H9 (cell line): Measurements from ENCODE around the gene LAMB1. TPM values are rescaled to one million over a fixed set of nuclear protein-coding genes. Genes with fewer than 3 reads are reported as not detected.

Experiments used
- DNase-seq: peaks from one replicate; pipeline ENCODE4 v3.0.0-alpha.2; 2017
- H2AFZ ChIP-seq: one replicate; pipeline ENCODE4 v1.6.1; 2013; ENCODE audit warnings: mild to moderate bottlenecking, low read length, control low read depth, moderate library complexity
- H2AK5ac ChIP-seq: 2 replicates; pipeline ENCODE4 v1.6.1; 2013; ENCODE audit warnings: low read length, control low read depth, mixed read lengths; ENCODE audit not compliant: insufficient read length
- H2BK120ac ChIP-seq: one replicate; pipeline ENCODE4 v1.6.1; 2013; ENCODE audit warnings: low read depth, mild to moderate bottlenecking, low read length, control low read depth, inconsistent platforms; ENCODE audit not compliant: poor library complexity, severe bottlenecking
- H2BK12ac ChIP-seq: 2 replicates; pipeline ENCODE4 v1.6.1; 2013; ENCODE audit warnings: low read length, control low read depth, mixed read lengths, low read depth; ENCODE audit not compliant: insufficient read length
- H2BK15ac ChIP-seq: 2 replicates; pipeline ENCODE4 v1.6.1; 2013; ENCODE audit warnings: low read depth, low read length, control low read depth
- H2BK20ac ChIP-seq: one replicate; pipeline ENCODE4 v1.6.1; 2013; ENCODE audit warnings: low read depth, mild to moderate bottlenecking, low read length, control low read depth, inconsistent platforms; ENCODE audit not compliant: poor library complexity, severe bottlenecking
- H2BK5ac ChIP-seq: 2 replicates; pipeline ENCODE4 v1.6.1; 2013; ENCODE audit warnings: low read length, control low read depth, mixed read lengths; ENCODE audit not compliant: insufficient read length
- H3K14ac ChIP-seq: 2 replicates; pipeline ENCODE4 v1.6.1; 2013; ENCODE audit warnings: low read length, control low read depth; ENCODE audit not compliant: insufficient read depth
- H3K18ac ChIP-seq: 2 replicates; pipeline ENCODE4 v1.6.1; 2013; ENCODE audit warnings: low read depth, mild to moderate bottlenecking, mixed read lengths, low read length, control low read depth; ENCODE audit not compliant: insufficient read length
- H3K23ac ChIP-seq: 2 replicates; pipeline ENCODE4 v1.6.1; 2013; ENCODE audit warnings: low read length, control low read depth, mixed read lengths, low read depth; ENCODE audit not compliant: insufficient read length
- H3K23me2 ChIP-seq: 2 replicates; pipeline ENCODE4 v1.6.1; 2013; ENCODE audit warnings: low read depth, mild to moderate bottlenecking, mixed read lengths, low read length, control low read depth; ENCODE audit not compliant: insufficient read length, poor library complexity, severe bottlenecking
- H3K27ac ChIP-seq: 2 replicates; pipeline ENCODE4 v1.5.1; 2013; ENCODE audit warnings: low read length, control low read depth, mixed read lengths, low read depth; ENCODE audit not compliant: insufficient read length
- H3K27me3 ChIP-seq: 2 replicates; pipeline ENCODE4 v1.6.1; 2013; ENCODE audit warnings: low read length, control low read depth, inconsistent platforms; ENCODE audit not compliant: insufficient read depth
- H3K4ac ChIP-seq: 2 replicates; pipeline ENCODE4 v1.6.1; 2013; ENCODE audit warnings: low read depth, mild to moderate bottlenecking, control low read depth, inconsistent platforms, low read length, moderate library complexity
- H3K4me1 ChIP-seq: 2 replicates; pipeline ENCODE4 v1.6.1; 2013; ENCODE audit warnings: low read length, control low read depth, inconsistent platforms; ENCODE audit not compliant: insufficient read depth
- H3K4me2 ChIP-seq: 2 replicates; pipeline ENCODE4 v1.6.1; 2013; ENCODE audit warnings: low read length, control low read depth, mixed read lengths; ENCODE audit not compliant: insufficient read length, insufficient read depth
- H3K56ac ChIP-seq: 2 replicates; pipeline ENCODE4 v1.6.1; 2013; ENCODE audit warnings: low read depth, mild to moderate bottlenecking, mixed read lengths, low read length, control low read depth; ENCODE audit not compliant: insufficient read length
- H3K79me1 ChIP-seq: 2 replicates; pipeline ENCODE4 v1.6.1; 2013; ENCODE audit warnings: low read depth, mild to moderate bottlenecking, moderate library complexity, low read length, control low read depth, inconsistent platforms; ENCODE audit not compliant: insufficient read depth, poor library complexity, severe bottlenecking
- H3K79me2 ChIP-seq: 2 replicates; pipeline ENCODE4 v1.6.1; 2013; ENCODE audit warnings: low read length, control low read depth, inconsistent platforms; ENCODE audit not compliant: insufficient read depth
- H3K9ac ChIP-seq: 2 replicates; pipeline ENCODE4 v1.6.1; 2013; ENCODE audit warnings: low read length, control low read depth, mixed read lengths; ENCODE audit not compliant: insufficient read length; ENCODE audit errors: extremely low read depth
- H3K9me3 ChIP-seq: one replicate; pipeline ENCODE4 v1.6.1; 2013; ENCODE audit warnings: low read depth, low read length, inconsistent platforms; ENCODE audit not compliant: control insufficient read depth
- H3T11ph ChIP-seq: one replicate; pipeline ENCODE4 v1.6.1; 2013; ENCODE audit warnings: mild to moderate bottlenecking, low read length, control low read depth, inconsistent platforms
- H4K20me1 ChIP-seq: one replicate; pipeline ENCODE4 v1.6.1; 2013; ENCODE audit not compliant: control insufficient read depth, insufficient read length, insufficient read depth
- H4K5ac ChIP-seq: 2 replicates; pipeline ENCODE4 v1.6.1; 2013; ENCODE audit warnings: low read depth, mild to moderate bottlenecking, mixed read lengths, low read length, control low read depth; ENCODE audit not compliant: insufficient read length
- H4K8ac ChIP-seq: replicated peaks from 2 replicates; pipeline ENCODE4 v1.6.1; 2013; ENCODE audit warnings: low read length, control low read depth, mixed read lengths, low read depth; ENCODE audit not compliant: insufficient read length
- H4K91ac ChIP-seq: 2 replicates; pipeline ENCODE4 v1.6.1; 2013; ENCODE audit warnings: low read depth, mild to moderate bottlenecking, moderate library complexity, mixed read lengths, low read length, control low read depth; ENCODE audit not compliant: insufficient read length
- H3K27ac Mint-ChIP-seq, 3 experiments: 2 replicates in 2 of 3; 3 replicates in 1 of 3; pipeline ENCODE4 v1.8.0; 2020 to 2021; ENCODE audit warnings: mixed read lengths in 3 of 3, mild to moderate bottlenecking in 1 of 3, moderate library complexity in 1 of 3
- H3K27me3 Mint-ChIP-seq: 2 replicates; pipeline ENCODE4 v1.8.0; 2021; ENCODE audit warnings: low read depth, mild to moderate bottlenecking, moderate library complexity, mixed read lengths
- H3K36me3 Mint-ChIP-seq, 3 experiments: 2 replicates in 2 of 3; 3 replicates in 1 of 3; pipeline ENCODE4 v1.8.0; 2020 to 2021; ENCODE audit warnings: low read depth in 3 of 3, mixed read lengths in 3 of 3; ENCODE audit not compliant: insufficient read depth in 1 of 3
- H3K4me1 Mint-ChIP-seq, 2 experiments: 2 replicates each; pipeline ENCODE4 v1.8.0; 2020; ENCODE audit warnings: mixed read lengths in 2 of 2
- H3K4me3 Mint-ChIP-seq, 2 experiments: 2 replicates in 1 of 2; 3 replicates in 1 of 2; pipeline ENCODE4 v1.8.0; 2020 to 2021; ENCODE audit warnings: mild to moderate bottlenecking in 2 of 2, mixed read lengths in 2 of 2, moderate library complexity in 1 of 2
- H3K9me3 Mint-ChIP-seq, 2 experiments: 2 replicates in 1 of 2; 3 replicates in 1 of 2; pipeline ENCODE4 v1.8.0; 2020; ENCODE audit warnings: mild to moderate bottlenecking in 2 of 2, mixed read lengths in 2 of 2, moderate library complexity in 1 of 2
- CTCF ChIP-seq: fragments of 200-600 bp; sonication (generic); conservative IDR thresholded peaks from 3 replicates; pipeline ENCODE4 v1.8.0; 2021; ENCODE audit warnings: antibody characterized with exemption, mild to moderate bottlenecking
- WGBS: extraction: QIAGEN DNeasy Blood & Tissue Kit; methylation state at CpG from one replicate; pipeline ENCODE4 v1.1.7; 2013; ENCODE audit warnings: missing lambda C conversion rate, low lambda C conversion rate, mixed read lengths; ENCODE audit not compliant: insufficient read length; ENCODE audit errors: extremely low coverage; 5-methylcytosine and 5-hydroxymethylcytosine counted together
- total RNA-seq: library from RNA; stranded (reverse); gene quantifications from 2 replicates; pipeline ENCODE4 v1.2.1, GENCODE V29; 2021

LAMB1 gene
- total RNA-seq, 1 experiment from 2014 or later, result 75.8 TPM

- Histone ChIP-seq H3K23ac (no peak overlapping the region), H2BK5ac (no peak overlapping the region), H2BK12ac (no peak overlapping the region), H3K27ac (no peak overlapping the region), H4K8ac (no peak overlapping the region), H2BK15ac (no peak overlapping the region), H3K79me1 (no peaks in the 10 kb centered on the region), H3K79me2 (no peaks in the 10 kb centered on the region), H3K9ac (no peak overlapping the region), H3K23me2 (no peaks in the 10 kb centered on the region), H3K4me2 (no peak overlapping the region), H2AK5ac (no peak overlapping the region), H4K91ac (no peak overlapping the region), H4K5ac (no peak overlapping the region), H2BK120ac (no peak overlapping the region), H3T11ph (no peak overlapping the region), H3K4ac (no peak overlapping the region), H3K9me3 (no peaks in the 10 kb centered on the region), H3K56ac (no peak overlapping the region), H3K14ac (no peak overlapping the region), H3K4me1 (no peaks in the 10 kb centered on the region; the same call in 1 of the 2 replicates), H2AFZ (no peak overlapping the region), H4K20me1 (no peaks in the 10 kb centered on the region), H3K18ac (no peak overlapping the region), H3K27me3 (no peaks in the 10 kb centered on the region), H2BK20ac (no peak overlapping the region)
- WGBS, result no CpG with 5 or more reads among the region's 4 CpGs
- no peaks in the 10 kb centered on the region for H3K9me3 Mint-ChIP-seq
- H3K36me3 Mint-ChIP-seq, result peaks cover 10 to 53% (median 31%) of the 10 kb centered on the region in 3 experiments; a peak in 6 of 7 replicates
- H3K4me3 Mint-ChIP-seq, result no peak overlapping the region
- DNase-seq, result no peak
- TF ChIP-seq CTCF, result no peak
- no peaks in the 10 kb centered on the region for H3K27me3 Mint-ChIP-seq
- peaks cover 2 to 4% of the 10 kb centered on the region in 2 experiments; a peak in 3 of 4 replicates for H3K4me1 Mint-ChIP-seq
- H3K27ac Mint-ChIP-seq, result no peak overlapping the region
These were observed 35.5 kb downstream of the LAMB1 start for GRCh38 chr7:107967420-107967819.
